ENCODE measurements around the gene IGFBP5. TPM values are rescaled to one million over a fixed set of nuclear protein-coding genes. Genes with fewer than 3 reads are reported as not detected.

The IGFBP5 gene
- total RNA-seq, 1 experiment from 2014 or later = 3.9 TPM

GRCh38 chr2:216670266-216671080 lies 24.9 kb downstream of the IGFBP5 start:
- H3K4me2 ChIP-seq (ENCODE audit: low read length) = no peak overlapping the region
- CTCF ChIA-PET = interaction anchor here (10.4 kb wide), 1 partner anchor 152 kb away, joined by 142 read pairs; no protein-coding TSS in a partner anchor
- H3K9me3 ChIP-seq (ENCODE audit: control insufficient read depth in 1 of 2, insufficient read depth in 1 of 2, low read depth in 1 of 2, low read length in 2 of 2) = no peaks in the 10 kb centered on the region
- H3K4me1 ChIP-seq (ENCODE audit: control insufficient read depth in 1 of 2, insufficient read depth in 2 of 2, low read length in 2 of 2) = no peaks in the 10 kb centered on the region
- no peaks in the 10 kb centered on the region for H3K9me2 ChIP-seq (ENCODE audit: insufficient read depth)
- H3K36me3 ChIP-seq (ENCODE audit: control insufficient read depth in 1 of 2, insufficient read depth in 2 of 2, low read length in 2 of 2) = no peaks in the 10 kb centered on the region
- RAD21 ChIA-PET (ENCODE audit: low non-redundant PET in 1 of 2, low total read pairs in 2 of 2, uncharacterized antibody in 2 of 2, unreplicated experiment in 2 of 2) = no interaction called here
- DNase-seq (ENCODE audit: low read depth, low spot score) = no peak
- H3K79me2 ChIP-seq (ENCODE audit: insufficient read depth, low read length) = no peaks in the 10 kb centered on the region
- H3K4me3 ChIP-seq (replicated peaks in 1 of 2; ENCODE audit: low read depth in 1 of 2, low read length in 2 of 2) = no peak overlapping the region
- POLR2A ChIA-PET = no interaction called here
- no peak overlapping the region for H3K9ac ChIP-seq (ENCODE audit: low read length)
- TF ChIP-seq ZFX (IDR thresholded peaks at IDR 0.05) (no peak), POLR2AphosphoS5 (IDR thresholded peaks at IDR 0.05; ENCODE audit: low read depth, low read length) (no peak), ATF3 (IDR thresholded peaks at IDR 0.05) (no peak), MAX (IDR thresholded peaks at IDR 0.05) (no peak), TCF7L2 (IDR thresholded peaks at IDR 0.05; ENCODE audit: borderline replicate concordance, extremely low read depth, insufficient read depth, insufficient read length) (no peak), JUND (IDR thresholded peaks at IDR 0.05) (no peak), SP1 (IDR thresholded peaks at IDR 0.05; ENCODE audit: low read depth) (no peak), FOSL1 (IDR thresholded peaks at IDR 0.05; ENCODE audit: low read depth) (no peak), CEBPB (IDR thresholded peaks at IDR 0.05; ENCODE audit: low read depth) (no peak), ZNF274 (IDR thresholded peaks at IDR 0.05; ENCODE audit: low read depth, low read length) (no peak), EGR1 (IDR thresholded peaks at IDR 0.05; ENCODE audit: low read depth) (no peak), EZH2 (IDR thresholded peaks at IDR 0.05) (no peak), CBX3 (IDR thresholded peaks at IDR 0.05; ENCODE audit: low read depth) (no peak), SRF (IDR thresholded peaks at IDR 0.05; ENCODE audit: low read depth) (no peak), SIN3A (IDR thresholded peaks at IDR 0.05; ENCODE audit: low read depth) (no peak), CTCF (IDR thresholded peaks at IDR 0.05 in 2 of 3, conservative IDR thresholded peaks at IDR 0.05 in 1 of 3; ENCODE audit: borderline replicate concordance in 1 of 3, insufficient read depth in 1 of 3, low read depth in 2 of 3, low read length in 2 of 3) (no peak), ZBTB33 (IDR thresholded peaks at IDR 0.05; ENCODE audit: extremely low read depth, insufficient replicate concordance, low read length) (no peak)
- BruUV-seq (replicated peaks) = no TSS peak
- H2AFZ ChIP-seq (ENCODE audit: low read depth, low read length, poor library complexity, severe bottlenecking) = no peak overlapping the region
- ATAC-seq = no peak
- H3K27me3 ChIP-seq (ENCODE audit: insufficient read depth, low read length) = no peaks in the 10 kb centered on the region
- no peaks in the 10 kb centered on the region for H4K20me1 ChIP-seq (ENCODE audit: insufficient read depth)
- intact Hi-C loops (cut with micrococcal nuclease) = no loop called here
- no peak overlapping the region for H3K27ac ChIP-seq (ENCODE audit: low read depth, low read length)
